SU-DHL-6 (cell line): ENCODE results near the gene TPST1.

ENCODE experiments used
- H2AFZ ChIP-seq: fragments of 200-600 bp; sonication (generic); 2 replicates; pipeline ENCODE4 v1.6.1; 2014; ENCODE audit warnings: low read depth, mild to moderate bottlenecking, moderate library complexity, mixed read lengths, antibody characterized with exemption, low read length; ENCODE audit not compliant: severe bottlenecking
- H3F3A ChIP-seq: fragments of 200-600 bp; shearing (Covaris generic); 2 replicates; pipeline ENCODE4 v1.6.0; 2016; ENCODE audit warnings: antibody characterized with exemption, mild to moderate bottlenecking; ENCODE audit not compliant: insufficient read depth
- H3K27ac ChIP-seq: fragments of 200-600 bp; sonication (generic); 2 replicates; pipeline ENCODE4 v1.5.1; 2016; ENCODE audit warnings: low read depth, mild to moderate bottlenecking, low read length, moderate library complexity, mixed read lengths
- H3K27me3 ChIP-seq: fragments of 200-600 bp; sonication (generic), shearing (Covaris generic); 2 replicates; pipeline ENCODE4 v1.6.0; 2014; ENCODE audit warnings: mild to moderate bottlenecking, low read length
- H3K36me3 ChIP-seq: fragments of 200-600 bp; sonication (generic); 2 replicates; pipeline ENCODE4 v1.6.1; 2014; ENCODE audit warnings: mild to moderate bottlenecking, low read length, mixed read lengths
- H3K4me2 ChIP-seq: fragments of 300-600, 200-600 bp; shearing (Covaris generic), sonication (generic); 2 replicates; pipeline ENCODE4 v1.6.0; 2014; ENCODE audit warnings: low read length, low read depth, mild to moderate bottlenecking; ENCODE audit not compliant: poor library complexity, severe bottlenecking
- H3K4me3 ChIP-seq: fragments of 200-600 bp; sonication (generic); 2 replicates; pipeline ENCODE4 v1.5.1; 2014; ENCODE audit warnings: antibody characterized with exemption, low read length, mild to moderate bottlenecking, mixed read lengths; ENCODE audit not compliant: insufficient read depth, poor library complexity, severe bottlenecking
- H3K79me2 ChIP-seq: fragments of 200-600 bp; sonication (generic); 2 replicates; pipeline ENCODE4 v1.6.1; 2014; ENCODE audit warnings: mild to moderate bottlenecking, low read length, moderate library complexity; ENCODE audit not compliant: insufficient read depth
- H3K9ac ChIP-seq: fragments of 200-600 bp; sonication (generic); 2 replicates; pipeline ENCODE4 v1.7.0; 2014; ENCODE audit warnings: mild to moderate bottlenecking, low read length
- H3K9me2 ChIP-seq: fragments of 200-600 bp; sonication (generic); replicated peaks from 2 replicates; pipeline ENCODE4 v1.6.1; 2014; ENCODE audit warnings: low read length; ENCODE audit not compliant: insufficient read depth
- H3K9me3 ChIP-seq: fragments of 200-600 bp; sonication (generic); 2 replicates; pipeline ENCODE4 v1.6.1; 2014; ENCODE audit warnings: low read length, mixed read lengths; ENCODE audit not compliant: insufficient read depth
- H4K20me1 ChIP-seq: fragments of 200-600 bp; sonication (generic); 2 replicates; pipeline ENCODE4 v1.6.1; 2014; ENCODE audit warnings: low read depth, mild to moderate bottlenecking, antibody characterized with exemption, low read length, moderate library complexity, mixed read lengths
- CTCF ChIP-seq: fragments of 200-600 bp; sonication (generic); IDR thresholded peaks from one replicate; pipeline ENCODE4 v1.5.1; 2017; ENCODE audit warnings: antibody characterized with exemption, mild to moderate bottlenecking, low read length, moderate library complexity; ENCODE audit not compliant: insufficient read depth, poor library complexity, severe bottlenecking
- EZH2phosphoT487 ChIP-seq: fragments of 200-600 bp; sonication (generic), shearing (Covaris generic); conservative IDR thresholded peaks from 2 replicates; pipeline ENCODE4 v1.6.1; 2018; ENCODE audit warnings: mild to moderate bottlenecking, antibody characterized with exemption, low read length, moderate library complexity, mixed read lengths

The TPST1 gene

GRCh38 chr7:66256281-66256680, 51.1 kb downstream of the TPST1 start:
- no peaks in the 10 kb centered on the region for H3K79me2 ChIP-seq
- H3K9me2 ChIP-seq, result no peaks in the 10 kb centered on the region
- TF ChIP-seq EZH2phosphoT487, result no peak
- no peak for TF ChIP-seq CTCF
- H3K36me3 ChIP-seq, result no peaks in the 10 kb centered on the region
- H3K9ac ChIP-seq, result no peak overlapping the region
- no peak overlapping the region for H3K4me3 ChIP-seq
- H3F3A ChIP-seq, result no peaks in the 10 kb centered on the region
- H3K9me3 ChIP-seq, result no peaks in the 10 kb centered on the region
- H2AFZ ChIP-seq, result no peak overlapping the region
- 0 out of 2 replicates have a peak, but pooled peaks cover 4% of the 10 kb centered on the region for H4K20me1 ChIP-seq
- H3K27ac ChIP-seq, result no peak overlapping the region
- H3K4me2 ChIP-seq, result no peak overlapping the region
- no peaks in the 10 kb centered on the region for H3K27me3 ChIP-seq

- H3K4me3 ChIP-seq, result no peak overlapping the region
- H3K79me2 ChIP-seq, result no peaks in the 10 kb centered on the region
- TF ChIP-seq CTCF, result no peak
- TF ChIP-seq EZH2phosphoT487, result no peak
- H3K4me2 ChIP-seq, result no peak overlapping the region
- no peaks in the 10 kb centered on the region for H3K9me3 ChIP-seq
- H3K9ac ChIP-seq, result no peak overlapping the region
- 0 out of 2 replicates have a peak, but pooled peaks cover 4% of the 10 kb centered on the region for H4K20me1 ChIP-seq
- no peak overlapping the region for H2AFZ ChIP-seq
- H3F3A ChIP-seq, result no peaks in the 10 kb centered on the region
- no peaks in the 10 kb centered on the region for H3K9me2 ChIP-seq
- H3K36me3 ChIP-seq, result no peaks in the 10 kb centered on the region
- no peaks in the 10 kb centered on the region for H3K27me3 ChIP-seq
- no peak overlapping the region for H3K27ac ChIP-seq
Measured at GRCh38 chr7:66257481-66257880, 52.3 kb downstream of the TPST1 start.

- H4K20me1 ChIP-seq, result 0 out of 2 replicates have a peak, but pooled peaks cover 4% of the 10 kb centered on the region
- no peaks in the 10 kb centered on the region for H3K79me2 ChIP-seq
- no peak overlapping the region for H3K9ac ChIP-seq
- no peaks in the 10 kb centered on the region for H3F3A ChIP-seq
- H3K27me3 ChIP-seq, result no peaks in the 10 kb centered on the region
- no peak overlapping the region for H2AFZ ChIP-seq
- H3K36me3 ChIP-seq, result no peaks in the 10 kb centered on the region
- H3K4me2 ChIP-seq, result no peak overlapping the region
- H3K9me3 ChIP-seq, result peaks cover 2% of the 10 kb centered on the region; the same call in 1 of the 2 replicates
- H3K9me2 ChIP-seq, result no peaks in the 10 kb centered on the region
- TF ChIP-seq EZH2phosphoT487 (no peak), CTCF (no peak)
- H3K27ac ChIP-seq, result no peak overlapping the region
- no peak overlapping the region for H3K4me3 ChIP-seq
Measured at GRCh38 chr7:66258409-66258808, 53.3 kb downstream of the TPST1 start.
